ENCODE results near the gene IQSEC1.
"Not testable (repeated sequence)": the region's sequence is repeated elsewhere in the genome, so short reads cannot be mapped to it uniquely, and the experiment has no call there.

IQSEC1 gene

GRCh38 chr3:12892840-12893189 is 180.4 kb downstream of the IQSEC1 start:
- no peak for DNase-seq (ENCODE audit: low read depth)

- no peak for DNase-seq (ENCODE audit: low read depth)
Observed at GRCh38 chr3:12891985-12892839, 181.0 kb downstream of the IQSEC1 start.

- DNase-seq (ENCODE audit: low read depth): no peak
Observed at GRCh38 chr3:12891391-12891984, 181.7 kb downstream of the IQSEC1 start.

- no peak for DNase-seq (ENCODE audit: low read depth)
Observed at GRCh38 chr3:12890610-12891390, 182.4 kb downstream of the IQSEC1 start.

- no peak for DNase-seq (ENCODE audit: low read depth)
Observed at GRCh38 chr3:12886736-12887135, 186.5 kb downstream of the IQSEC1 start.

- no peak for DNase-seq (ENCODE audit: low read depth)
Observed at GRCh38 chr3:12886106-12886679, 187.0 kb downstream of the IQSEC1 start.

GRCh38 chr3:12885583-12885930 is 187.7 kb downstream of the IQSEC1 start:
- DNase-seq (ENCODE audit: low read depth): no peak

GRCh38 chr3:12884790-12885582 is 188.2 kb downstream of the IQSEC1 start:
- DNase-seq (ENCODE audit: low read depth): no peak

GRCh38 chr3:12884186-12884680 is 189.0 kb downstream of the IQSEC1 start:
- no peak for DNase-seq (ENCODE audit: low read depth)

- no peak for DNase-seq (ENCODE audit: low read depth)
Observed at GRCh38 chr3:12882336-12883310, 190.6 kb downstream of the IQSEC1 start.

GRCh38 chr3:12881858-12882257 is 191.4 kb downstream of the IQSEC1 start:
- DNase-seq (ENCODE audit: low read depth): not testable (repeated sequence)

GRCh38 chr3:12879191-12879815 is 193.9 kb downstream of the IQSEC1 start:
- no peak for DNase-seq (ENCODE audit: low read depth)

- DNase-seq (ENCODE audit: low read depth): not testable (repeated sequence)
Observed at GRCh38 chr3:12878758-12879157, 194.5 kb downstream of the IQSEC1 start.

- no peak for DNase-seq (ENCODE audit: low read depth)
Observed at GRCh38 chr3:12878141-12878574, 195.1 kb downstream of the IQSEC1 start.

GRCh38 chr3:12877040-12877439 is 196.2 kb downstream of the IQSEC1 start:
- DNase-seq (ENCODE audit: low read depth): no peak

- no peak for DNase-seq (ENCODE audit: low read depth)
Observed at GRCh38 chr3:12875857-12876836, 197.1 kb downstream of the IQSEC1 start.

GRCh38 chr3:12871404-12871983 is 201.7 kb downstream of the IQSEC1 start:
- DNase-seq (ENCODE audit: low read depth): no peak

GRCh38 chr3:12870942-12871341 is 202.3 kb downstream of the IQSEC1 start:
- DNase-seq (ENCODE audit: low read depth): no peak
